Endothelial cell of umbilical vein (primary cell): ENCODE results near the gene FAM50B.

ENCODE experiments used
- CTCF ChIP-seq, 2 donors: IDR thresholded peaks; 1 replicate in 1 of 2; 2 replicates in 1 of 2; pipeline ENCODE4 v1.5.1; 2011; ENCODE audit warnings: low read length in 2 of 2, mild to moderate bottlenecking in 2 of 2, moderate library complexity in 2 of 2, control low read depth in 1 of 2, inconsistent platforms in 1 of 2, low read depth in 1 of 2; ENCODE audit not compliant: insufficient read depth in 1 of 2; ENCODE audit errors: extremely low read depth in 1 of 2
- EZH2 ChIP-seq: IDR thresholded peaks from 2 replicates; pipeline ENCODE4 v1.6.1; 2012; ENCODE audit warnings: borderline replicate concordance, low read depth, mild to moderate bottlenecking, moderate library complexity, low read length, inconsistent platforms; ENCODE audit not compliant: severe bottlenecking
- JUN ChIP-seq: IDR thresholded peaks from 2 replicates; pipeline ENCODE4 v1.6.1; 2011; ENCODE audit warnings: borderline replicate concordance, low read depth; ENCODE audit not compliant: insufficient read length, insufficient read depth
- POLR2A ChIP-seq: IDR thresholded peaks from 2 replicates; pipeline ENCODE4 v1.6.1; 2012; ENCODE audit warnings: low read depth, mild to moderate bottlenecking, control low read depth, low read length
- POLR2AphosphoS5 ChIP-seq: IDR thresholded peaks from 2 replicates; pipeline ENCODE4 v1.6.1; 2012; ENCODE audit warnings: low read depth, mild to moderate bottlenecking, control low read depth, low read length, moderate library complexity; ENCODE audit not compliant: insufficient read depth
- TF ChIP-seq, protein P1 (sequence below): IDR thresholded peaks from 2 replicates; pipeline ENCODE4 v1.6.1; 2011; ENCODE audit not compliant: insufficient read depth, insufficient read length

- TF ChIP-seq CTCF (IDR thresholded peaks at IDR 0.05; ENCODE audit: extremely low read depth in 1 of 2, insufficient read depth in 1 of 2, low read depth in 1 of 2, low read length in 2 of 2), result no peak
- no peak for TF ChIP-seq EZH2
- TF ChIP-seq POLR2A, result no peak
- TF ChIP-seq POLR2AphosphoS5, result no peak
- TF ChIP-seq, protein P1, sequence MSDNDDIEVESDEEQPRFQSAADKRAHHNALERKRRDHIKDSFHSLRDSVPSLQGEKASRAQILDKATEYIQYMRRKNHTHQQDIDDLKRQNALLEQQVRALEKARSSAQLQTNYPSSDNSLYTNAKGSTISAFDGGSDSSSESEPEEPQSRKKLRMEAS, result no peak
- TF ChIP-seq JUN, result no peak
These were observed 34.6 kb upstream of the FAM50B start for GRCh38 chr6:3814539-3814938.
